GM19239 (cell line): ENCODE results near the gene RFC2.
A peak's percentile ranks its signal among the peaks of the same experiment; 100 is the strongest.

Source experiments
- DNase-seq: peaks from one replicate; pipeline ENCODE4 v3.0.0; 2011; ENCODE audit warnings: low spot score; ENCODE audit not compliant: insufficient read length
- FAIRE-seq: peaks from 2 replicates; lab custom pipeline; 2011; peaks lifted over from hg19 to GRCh38; lab: Jason Lieb, UNC

RFC2 gene

DNA sequence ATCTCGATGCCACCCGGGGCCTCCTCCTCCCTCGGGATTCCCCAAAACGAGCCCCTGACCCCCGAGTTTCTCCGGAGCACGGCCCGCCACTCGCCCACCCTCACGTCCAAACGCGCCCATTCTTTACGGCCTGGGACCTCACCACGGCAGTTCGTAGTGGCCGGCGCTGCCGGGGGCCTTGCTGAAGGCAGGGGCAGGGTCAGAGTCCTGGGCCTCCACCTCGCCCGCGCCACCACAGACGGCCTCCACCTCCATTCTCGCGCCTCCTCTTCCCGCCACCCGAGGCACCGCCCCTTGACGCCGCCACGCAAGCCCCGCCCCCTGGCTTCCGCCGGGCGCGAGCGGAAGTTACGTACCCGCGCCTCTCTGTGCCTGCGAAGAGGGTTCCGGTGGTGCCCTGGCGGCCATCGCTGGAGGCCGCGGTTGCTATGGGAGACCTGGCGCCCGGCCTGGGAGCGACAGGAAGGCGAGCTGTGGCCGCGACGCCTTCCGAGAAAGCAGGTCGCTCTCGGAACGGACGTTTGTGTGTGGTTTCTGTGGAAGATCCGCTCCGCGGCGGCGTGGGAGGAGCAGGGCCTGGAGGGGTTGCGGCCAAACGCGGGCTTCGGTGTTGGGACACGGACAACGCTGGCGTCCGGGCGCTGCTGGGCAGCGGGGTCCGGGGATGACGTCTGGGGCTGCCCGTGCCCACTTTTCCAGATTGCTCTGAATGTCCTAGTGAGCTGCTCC, at the start of gene RFC2:
Gene RFC2, minus strand, starts transcription at position 271 of the 729 bp plus-strand sequence. Its CDS starts 16 bp downstream, at position 255.
- FAIRE-seq: peak; percentile 96
- DNase-seq: peak; percentile 90

DNA sequence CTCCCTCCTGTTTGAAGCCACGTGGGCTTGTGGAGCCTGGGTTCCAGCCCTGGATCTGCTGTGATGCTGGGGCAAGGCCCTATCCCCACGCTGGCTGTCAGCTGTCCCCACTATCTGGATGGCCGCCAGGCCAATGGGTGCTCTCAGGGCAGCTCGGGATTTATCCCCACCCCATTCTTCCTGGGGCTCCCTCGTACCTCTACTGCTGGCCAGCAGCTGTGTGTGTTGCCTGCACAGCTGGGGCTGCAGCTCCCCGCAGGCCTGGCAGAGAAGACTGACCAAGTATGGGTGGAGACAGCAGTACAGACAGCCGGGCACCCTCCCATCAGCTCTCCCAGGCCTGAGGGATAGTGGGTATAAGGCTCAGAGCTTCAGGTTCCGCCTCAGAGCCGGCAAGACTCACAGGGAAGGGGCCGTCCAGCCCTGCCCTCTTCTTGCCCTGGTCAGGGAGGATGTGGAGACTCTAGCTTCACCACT, 48.6 kb upstream of the RFC2 start:
- DNase-seq: no peak
- FAIRE-seq: no peak

DNA sequence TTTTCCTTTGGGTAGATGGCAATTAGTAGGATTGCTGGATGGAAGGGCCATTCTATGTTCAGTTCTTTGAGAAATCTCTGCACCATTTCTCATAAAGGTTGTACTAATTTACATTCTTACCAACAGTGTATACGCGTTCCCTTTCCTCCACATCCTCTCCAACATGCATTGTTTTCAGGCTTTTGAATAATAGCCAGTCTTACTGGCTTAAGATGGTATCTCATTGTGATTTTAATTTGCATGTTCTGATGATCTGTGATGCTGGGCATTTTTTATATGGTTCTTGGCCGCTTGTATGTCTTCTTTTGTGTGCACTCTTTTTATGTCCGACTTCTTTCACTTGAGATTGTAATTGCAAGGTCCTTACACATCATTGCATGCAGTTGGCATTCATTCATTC, 46.7 kb upstream of the RFC2 start:
- no peak for FAIRE-seq
- no peak for DNase-seq

DNA sequence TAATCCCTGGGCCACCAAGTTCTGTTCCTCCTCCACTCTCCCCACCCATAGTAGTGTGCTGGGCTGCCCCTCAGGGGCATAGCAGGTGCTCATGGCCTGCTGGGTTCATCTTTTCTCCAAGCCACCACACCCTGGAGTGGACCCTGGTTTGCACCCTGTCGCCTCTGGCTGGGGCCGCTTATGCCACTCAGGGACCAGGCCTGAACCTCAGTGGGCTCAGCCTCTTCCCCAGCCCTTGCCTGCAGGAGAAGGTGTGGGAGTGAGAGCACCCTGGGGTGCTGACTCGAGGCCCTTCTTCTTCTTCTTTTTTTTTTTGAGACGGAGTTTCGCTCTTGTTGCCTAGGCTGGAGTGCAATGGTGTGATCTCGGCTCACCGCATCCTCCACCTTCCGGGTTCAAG, 45.2 kb upstream of the RFC2 start:
- DNase-seq (no peak), FAIRE-seq (no peak)

DNA sequence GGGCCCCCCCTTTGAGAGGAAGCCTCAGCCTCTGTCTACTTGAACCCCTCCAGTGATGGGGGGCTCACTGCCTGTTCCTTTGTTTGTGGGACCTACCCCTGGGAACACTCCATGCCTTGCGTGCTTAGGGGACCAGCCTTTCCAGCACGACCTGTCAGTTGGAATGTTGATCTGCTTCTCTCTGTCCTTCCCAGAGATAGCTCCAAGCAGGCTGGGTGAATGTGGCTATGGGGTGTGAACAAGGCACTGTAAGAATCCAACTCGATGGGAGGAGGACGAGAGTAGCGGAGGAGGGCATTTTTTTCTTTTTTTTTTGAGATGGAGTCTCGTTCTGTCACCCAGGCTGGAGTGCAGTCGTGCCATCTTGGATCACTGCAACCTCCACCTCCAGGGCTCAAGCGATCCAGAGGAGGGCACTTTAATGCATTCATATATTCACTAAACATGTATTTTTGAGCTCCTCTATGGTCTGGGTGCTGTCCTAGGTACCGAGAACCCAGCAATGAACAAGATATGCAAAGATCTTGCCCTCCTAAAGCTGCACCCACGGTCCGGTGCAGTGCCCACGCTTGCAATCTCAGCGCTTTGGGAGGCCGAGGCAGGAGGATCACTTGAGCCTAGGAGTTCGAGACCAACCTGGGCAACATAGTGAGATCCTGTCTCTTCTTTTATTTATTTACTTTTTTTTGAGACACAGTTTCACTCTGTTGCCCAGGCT, 43.5 kb upstream of the RFC2 start:
- no peak for DNase-seq
- no peak for FAIRE-seq

DNA sequence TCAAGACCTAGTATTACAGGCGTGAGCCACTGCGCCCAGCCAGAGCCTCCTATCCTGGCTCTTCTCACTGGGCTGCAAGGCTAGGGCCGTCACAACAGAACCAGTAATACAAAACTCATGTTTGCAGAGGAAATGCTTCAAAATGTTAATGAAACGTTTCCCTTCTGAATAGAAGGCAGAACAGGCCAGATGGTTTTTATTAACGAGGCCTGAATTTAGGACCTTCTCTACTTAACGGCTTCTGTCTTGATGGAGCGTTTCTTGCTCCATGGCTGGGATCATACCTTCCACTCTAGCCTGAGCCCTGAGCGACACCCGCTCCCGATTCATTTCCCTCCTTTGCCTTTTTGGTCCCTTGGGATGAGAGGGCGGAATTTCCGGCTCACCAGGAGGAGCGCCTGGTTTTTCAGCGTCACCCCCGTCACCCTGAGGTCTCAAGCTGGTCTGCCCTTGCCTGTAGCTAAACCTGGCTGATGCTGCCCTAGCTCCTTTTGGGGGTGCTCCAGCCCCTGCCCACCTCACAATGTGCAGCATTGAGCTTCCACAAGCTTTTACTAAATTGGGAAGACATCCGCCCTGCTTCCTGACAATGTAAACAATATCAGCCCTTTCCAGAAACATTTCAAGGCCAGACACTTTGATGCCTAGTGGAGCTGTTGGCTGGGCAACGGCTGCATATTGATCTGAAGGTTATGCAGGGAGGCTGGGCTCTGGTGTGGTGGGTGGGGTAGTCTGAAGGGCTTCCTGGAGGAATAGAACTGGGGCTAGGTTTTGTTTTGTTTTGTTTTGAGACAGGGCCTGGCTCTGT, 40.2 kb upstream of the RFC2 start:
- FAIRE-seq: no peak
- no peak for DNase-seq

DNA sequence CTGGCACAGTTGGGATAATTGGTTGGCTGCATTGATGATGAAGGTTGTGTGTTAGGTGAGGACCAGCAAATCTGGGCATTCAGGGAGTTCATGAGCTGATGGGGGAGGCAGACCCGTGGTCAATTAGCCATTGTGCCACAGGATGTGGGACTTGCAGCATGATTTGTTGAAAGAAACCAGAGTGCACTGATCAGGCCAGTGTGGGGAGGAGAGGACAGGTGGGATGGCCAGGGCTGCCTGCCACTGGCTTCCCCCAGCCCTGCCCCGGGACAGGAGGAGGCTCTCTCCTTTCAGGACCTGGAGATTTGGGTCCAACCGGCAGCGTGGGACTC, 39.3 kb upstream of the RFC2 start:
- FAIRE-seq: no peak

DNA sequence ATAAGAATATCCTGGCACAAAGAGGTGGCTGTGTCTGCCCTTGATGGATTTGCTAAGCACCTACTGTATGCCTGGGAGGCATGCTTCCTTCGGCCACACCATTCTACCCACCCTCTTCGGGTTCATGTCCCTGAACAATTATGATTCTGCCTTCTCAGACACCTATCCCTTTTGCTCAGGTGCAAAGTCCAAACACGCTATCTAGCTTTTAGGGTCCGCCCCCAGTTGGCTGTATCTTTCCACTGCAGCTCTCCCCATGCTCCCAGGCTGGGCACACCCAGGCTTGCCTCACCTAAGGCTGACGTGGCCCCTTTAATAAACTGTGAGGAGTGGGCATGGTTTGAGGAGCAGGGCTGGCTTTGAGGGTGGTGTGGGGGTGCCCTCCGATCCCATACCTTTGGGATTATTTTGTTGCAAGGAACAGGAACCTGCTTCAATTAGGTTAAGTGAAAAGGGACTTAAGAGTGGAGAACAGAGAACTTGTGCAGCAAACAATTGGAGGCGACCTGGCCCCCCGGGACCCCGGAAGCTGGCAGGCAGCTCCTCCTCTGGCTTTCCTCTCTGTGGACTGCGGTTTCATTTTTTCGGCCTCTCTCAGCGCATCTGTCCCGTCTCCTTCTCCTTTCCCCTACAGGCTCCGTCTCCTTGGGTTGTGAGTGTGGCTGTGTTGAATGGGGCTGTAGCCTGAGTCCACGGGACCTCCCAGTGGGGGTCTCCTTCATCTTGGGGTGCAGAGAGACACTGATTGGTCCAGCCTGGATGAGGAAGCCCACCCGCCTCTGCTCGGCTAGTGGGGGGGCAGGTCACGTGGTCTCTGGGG, 38.8 kb upstream of the RFC2 start:
- DNase-seq (no peak), FAIRE-seq (no peak)

More for the DNA sequence above, 39.3 kb upstream of the RFC2 start:
- DNase-seq: no peak

DNA sequence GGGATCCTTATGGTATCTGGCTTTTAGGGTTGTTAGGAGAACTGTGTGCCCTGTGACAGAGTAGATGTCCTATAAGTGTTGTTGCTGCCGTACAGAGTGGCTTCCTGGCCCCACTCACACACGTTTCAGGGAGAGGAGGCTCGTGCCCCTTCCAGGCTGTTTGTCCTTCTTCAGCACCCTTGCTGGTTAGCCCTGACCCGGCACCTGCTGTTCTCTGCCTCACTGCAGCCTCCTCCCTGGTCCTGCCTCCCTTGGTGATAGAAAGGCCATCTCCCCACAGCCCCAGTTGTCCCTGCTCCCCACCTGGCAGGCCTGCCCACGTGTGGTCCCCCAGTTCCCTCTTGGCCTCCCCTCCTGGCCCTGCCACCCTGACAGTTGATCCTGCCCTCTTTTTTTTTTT, 37.3 kb upstream of the RFC2 start:
- DNase-seq (no peak), FAIRE-seq (no peak)

DNA sequence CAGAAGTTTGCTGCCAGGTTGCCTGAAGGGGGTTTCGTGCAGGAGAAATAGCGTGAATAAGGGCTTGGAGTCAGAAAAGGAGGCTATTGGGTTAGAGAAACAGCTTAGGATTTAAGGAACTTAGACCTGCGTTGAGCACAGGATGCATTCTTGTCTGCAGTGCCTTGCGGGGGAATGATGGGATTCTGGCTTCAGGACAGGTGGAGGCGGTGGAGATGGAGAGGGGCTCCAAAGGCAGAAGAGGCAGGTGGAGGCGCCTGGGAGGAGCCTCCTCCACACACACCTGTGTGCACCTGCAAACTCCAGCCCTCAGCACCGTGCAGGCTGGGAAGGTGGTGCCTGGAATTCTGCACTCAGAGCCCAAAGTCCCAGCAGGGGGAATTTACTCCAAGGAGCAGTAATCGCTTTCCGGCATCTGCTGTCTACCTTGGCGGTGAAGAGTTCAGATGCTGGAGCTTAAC, 36.8 kb upstream of the RFC2 start:
- FAIRE-seq: no peak

DNA sequence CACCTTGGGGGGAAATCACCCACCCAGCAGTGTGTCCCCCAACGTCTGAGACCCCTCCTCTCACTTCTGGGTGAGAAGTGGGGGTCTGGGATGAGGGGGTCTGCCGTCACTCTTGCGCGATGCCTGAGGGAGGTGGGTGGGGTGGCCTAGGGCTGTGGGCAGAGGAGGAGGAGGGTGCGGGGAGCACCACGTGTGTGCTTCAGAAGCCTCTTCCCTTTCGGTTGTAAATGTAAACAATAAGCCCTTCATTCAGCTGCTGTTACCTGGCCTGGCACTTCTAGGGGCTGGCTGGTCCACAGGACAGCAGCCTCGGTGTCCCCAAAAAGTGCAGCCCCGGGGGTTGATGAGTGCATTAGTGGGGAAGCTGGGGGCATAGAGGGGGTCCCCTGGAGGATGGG, 36.4 kb upstream of the RFC2 start:
- FAIRE-seq (no peak), DNase-seq (no peak)

More for the DNA sequence above, 36.8 kb upstream of the RFC2 start:
- DNase-seq: no peak

DNA sequence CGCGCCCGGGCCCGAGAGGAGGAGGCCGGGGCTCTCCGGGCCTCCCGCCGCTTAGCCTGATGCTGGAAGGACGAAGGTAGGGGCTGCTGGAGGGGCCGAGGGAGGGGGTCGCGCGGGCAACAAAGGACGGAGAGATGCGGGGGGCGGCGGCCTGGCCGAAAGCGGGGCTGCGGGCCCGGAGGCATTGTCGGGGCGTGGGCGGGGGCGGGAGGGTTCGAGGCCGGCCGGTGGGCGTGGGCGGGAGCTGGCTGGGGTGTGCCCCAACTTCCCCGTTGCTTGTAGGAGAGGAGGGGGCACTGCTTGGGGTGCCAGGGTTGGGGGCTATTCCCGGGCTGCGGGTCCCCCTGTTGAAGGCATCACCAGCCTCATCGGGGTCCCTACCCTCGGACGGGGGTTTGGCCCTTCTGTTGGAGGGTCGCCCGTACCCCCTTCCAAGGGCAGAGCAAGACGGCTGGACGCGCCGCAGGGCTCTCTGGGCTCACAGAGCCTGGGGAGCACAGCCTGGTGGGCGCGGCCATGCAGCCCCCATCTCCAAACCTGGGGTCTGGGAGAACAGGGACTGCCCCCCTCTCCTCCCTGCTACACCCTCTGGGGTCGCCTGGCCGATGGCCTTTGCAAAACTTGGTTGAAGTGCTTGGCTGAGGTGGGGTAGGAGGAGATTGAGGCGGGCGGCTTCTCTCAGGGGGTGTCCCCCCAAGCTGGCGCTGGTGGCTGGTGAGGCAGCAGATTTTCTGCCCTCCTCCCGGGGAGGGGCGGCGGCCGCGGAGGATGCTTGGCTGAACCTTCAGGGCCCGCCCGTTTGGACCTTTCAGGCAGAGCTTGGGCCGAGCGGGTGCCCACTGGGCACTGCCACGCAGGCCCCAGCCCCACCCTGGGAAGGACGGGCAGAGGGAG, 35.7 kb upstream of the RFC2 start:
- FAIRE-seq (peak; percentile 37), DNase-seq (peak; percentile 44)

DNA sequence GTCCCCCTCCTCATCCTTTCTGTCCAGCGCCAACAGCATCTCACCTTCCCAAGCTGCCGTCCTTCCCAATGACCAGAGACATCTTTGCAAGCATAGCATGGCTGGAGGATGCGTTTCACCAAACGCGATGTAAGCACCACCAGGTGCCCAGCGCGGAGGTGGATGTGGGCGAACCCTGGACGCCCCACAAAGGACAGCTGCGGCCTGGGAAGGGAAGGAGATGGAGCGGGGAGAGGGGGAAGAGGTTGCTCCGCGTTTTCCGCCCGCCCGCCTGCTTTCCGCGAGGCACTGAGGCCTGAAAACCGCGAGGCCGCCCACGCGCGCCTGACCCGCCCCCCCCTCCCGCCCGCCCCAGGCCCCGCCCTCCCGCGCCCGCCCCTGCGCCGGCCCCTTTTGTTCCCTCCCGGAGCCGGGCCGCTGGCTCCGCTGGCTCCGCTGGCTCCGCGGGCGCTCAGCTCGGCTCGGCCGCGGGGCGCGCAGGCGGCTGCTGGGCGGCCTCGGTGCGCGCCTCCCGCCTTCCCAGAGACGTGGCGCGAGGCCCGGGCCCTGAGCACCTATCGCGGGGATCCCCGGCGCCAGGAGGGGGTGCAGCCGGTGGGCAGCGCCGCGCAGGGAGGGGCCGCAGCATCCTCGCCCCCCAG, 34.9 kb upstream of the RFC2 start, which contains the start of gene CLIP2:
Gene CLIP2, plus strand, starts transcription at position 390 of the 641 bp plus-strand sequence. CDS start 28,140 bp downstream, outside the sequence.
- DNase-seq (peak; percentile 85), FAIRE-seq (no peak)

DNA sequence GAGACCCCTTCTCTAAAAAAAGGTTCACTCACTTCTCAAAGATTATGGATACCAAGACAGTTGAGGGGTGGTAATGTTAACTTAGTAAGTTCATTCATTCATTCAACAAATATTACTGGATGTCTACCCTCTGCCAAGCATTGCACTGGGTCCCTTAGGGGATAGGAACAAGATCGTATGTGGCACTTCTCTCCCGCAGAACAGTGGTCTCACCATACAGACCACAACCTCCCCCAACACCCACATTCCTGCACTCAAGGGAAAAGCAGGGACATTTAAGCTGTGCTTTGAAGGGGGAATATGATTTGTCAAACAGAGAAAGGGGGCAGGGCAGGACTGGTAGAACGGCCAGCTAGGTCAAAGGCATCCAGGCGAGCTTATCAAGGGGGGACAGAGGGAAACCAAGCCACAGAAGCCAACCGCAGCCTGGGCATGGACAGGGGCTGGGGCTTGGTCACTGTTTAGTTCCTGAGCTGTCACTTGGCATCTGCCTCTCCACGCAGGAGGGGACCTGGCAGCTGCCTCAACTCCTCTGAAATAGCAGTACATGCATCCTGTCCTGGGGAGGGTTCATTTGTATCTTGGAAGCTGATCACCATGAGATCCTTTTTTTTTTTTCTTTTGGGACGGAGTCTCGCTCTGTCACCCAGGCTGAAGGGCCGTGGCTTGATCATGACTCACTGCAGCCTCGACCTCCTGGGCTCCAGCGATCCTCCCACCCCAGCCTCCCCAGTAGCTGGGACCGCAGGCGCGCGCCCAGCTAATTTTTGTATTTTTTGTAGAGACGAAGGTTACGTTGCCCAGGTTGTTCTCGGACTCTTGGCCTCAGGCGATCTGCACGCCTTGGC, 34.1 kb upstream of the RFC2 start:
- DNase-seq: no peak
- FAIRE-seq: no peak

DNA sequence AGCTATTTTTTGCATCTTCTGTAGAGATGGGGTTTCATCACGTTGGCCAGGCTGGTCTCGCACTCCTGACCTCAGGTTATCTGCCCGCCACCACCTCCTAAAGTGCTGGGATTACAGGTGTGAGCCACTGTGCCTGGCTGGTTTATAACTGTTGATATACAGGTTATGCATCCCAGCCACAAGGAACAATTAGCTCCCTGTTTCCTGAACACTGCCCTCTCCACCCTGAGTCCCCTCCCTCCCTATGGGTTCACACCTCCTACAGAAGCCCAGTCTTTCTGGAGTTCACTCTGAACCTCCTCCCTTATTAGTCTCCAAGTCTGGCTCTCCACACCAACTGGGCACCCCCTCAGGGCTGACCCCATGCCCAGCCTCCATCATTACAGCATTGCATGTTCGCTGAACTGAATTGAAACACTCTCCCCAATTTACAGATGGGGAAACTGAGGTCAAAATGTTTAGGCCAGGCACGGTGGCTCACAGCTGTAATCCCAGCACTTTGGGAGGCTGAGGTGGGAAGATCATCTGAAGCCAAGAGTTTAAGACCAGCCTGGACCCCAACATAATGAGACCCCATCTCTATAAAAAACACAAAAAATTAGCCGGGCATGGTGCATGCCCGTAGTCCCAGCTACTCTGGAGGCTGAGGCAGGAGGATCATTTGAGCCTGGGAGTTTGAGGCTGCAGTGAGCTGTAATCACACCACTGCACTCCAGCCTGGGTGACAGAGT, 33.3 kb upstream of the RFC2 start:
- DNase-seq (no peak), FAIRE-seq (no peak)

DNA sequence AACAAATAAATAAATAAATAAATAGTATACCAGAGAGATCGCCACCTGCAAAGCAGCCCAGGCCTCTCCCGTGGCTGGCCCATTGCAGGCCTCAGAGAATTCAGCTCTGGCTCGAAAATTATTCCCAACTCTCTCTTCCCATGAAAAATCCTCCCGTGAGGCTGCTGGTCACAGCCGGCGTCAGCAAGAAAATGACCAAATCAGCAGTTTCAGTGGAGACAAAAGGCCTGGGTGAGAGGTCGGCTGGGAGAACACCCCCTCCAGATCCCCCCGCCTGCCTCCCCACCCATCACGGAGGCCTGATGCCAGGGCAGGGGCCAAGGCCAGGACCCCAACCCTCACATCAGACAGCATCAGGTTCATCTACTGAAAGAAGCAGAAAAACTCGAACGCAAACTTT, 31.9 kb upstream of the RFC2 start:
- FAIRE-seq (no peak), DNase-seq (no peak)

DNA sequence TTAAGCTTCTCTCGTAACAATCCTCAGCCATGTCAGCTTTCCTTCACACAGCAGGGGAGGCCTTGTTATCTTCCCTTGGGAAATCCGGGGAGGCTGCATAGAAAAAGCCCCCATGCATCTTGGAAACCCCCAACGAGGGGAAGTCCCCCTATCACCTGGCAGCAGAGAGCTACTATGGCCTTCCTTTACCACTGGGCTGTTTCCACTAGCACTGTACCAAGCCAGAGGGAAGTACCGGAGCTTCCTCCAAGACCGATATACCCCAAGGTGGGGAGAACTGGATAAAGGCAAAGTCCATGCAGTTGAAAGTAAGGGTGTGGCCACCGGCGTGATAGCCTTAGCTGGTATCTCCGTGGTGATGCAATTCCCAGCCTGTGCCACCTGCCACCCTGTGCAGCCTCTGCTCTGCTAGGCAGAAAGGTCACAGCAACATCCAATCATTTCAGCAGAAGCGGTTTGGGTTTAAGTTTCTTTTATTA, 30.6 kb upstream of the RFC2 start:
- peak; percentile 84 for FAIRE-seq
- peak; percentile 32 for DNase-seq
